Measurements from ENCODE around the gene LIMCH1. TPM values are rescaled to one million over a fixed set of nuclear protein-coding genes. Genes with fewer than 3 reads are reported as not detected.

The LIMCH1 gene
- total RNA-seq, 1 experiment from 2014 or later = 19.7 TPM

GRCh38 chr4:41638203-41638602 lies 100.2 kb downstream of the LIMCH1 start:
- Histone ChIP-seq H3K79me2 (ENCODE audit: low read length) (no peaks in the 10 kb centered on the region), H3K9me2 (replicated peaks; ENCODE audit: low read length) (no peaks in the 10 kb centered on the region), H3K4me2 (ENCODE audit: low read length) (no peak overlapping the region), H2AFZ (ENCODE audit: low read length) (no peak overlapping the region), H3K27me3 (ENCODE audit: low read length) (no peaks in the 10 kb centered on the region), H3K4me1 (ENCODE audit: insufficient read depth, low read length) (no peaks in the 10 kb centered on the region), H4K20me1 (ENCODE audit: low read length) (no peaks in the 10 kb centered on the region), H3K9ac (ENCODE audit: low read length) (no peak overlapping the region), H3K27ac (ENCODE audit: low read length) (no peak overlapping the region), H3K9me3 (ENCODE audit: low read length) (no peaks in the 10 kb centered on the region), H3F3A (ENCODE audit: low read length, unreplicated experiment) (no peaks in the 10 kb centered on the region), H3K36me3 (ENCODE audit: low read depth, low read length) (no peaks in the 10 kb centered on the region), H3K4me3 (ENCODE audit: low read length) (no peak overlapping the region)
- ChIA-PET CTCF (no interaction called here), POLR2A (ENCODE audit: unreplicated experiment) (no interaction called here)
- no peak for TF ChIP-seq EZH2 (IDR thresholded peaks at IDR 0.05; ENCODE audit: low read length, unreplicated experiment)
- TF ChIP-seq, protein P1, sequence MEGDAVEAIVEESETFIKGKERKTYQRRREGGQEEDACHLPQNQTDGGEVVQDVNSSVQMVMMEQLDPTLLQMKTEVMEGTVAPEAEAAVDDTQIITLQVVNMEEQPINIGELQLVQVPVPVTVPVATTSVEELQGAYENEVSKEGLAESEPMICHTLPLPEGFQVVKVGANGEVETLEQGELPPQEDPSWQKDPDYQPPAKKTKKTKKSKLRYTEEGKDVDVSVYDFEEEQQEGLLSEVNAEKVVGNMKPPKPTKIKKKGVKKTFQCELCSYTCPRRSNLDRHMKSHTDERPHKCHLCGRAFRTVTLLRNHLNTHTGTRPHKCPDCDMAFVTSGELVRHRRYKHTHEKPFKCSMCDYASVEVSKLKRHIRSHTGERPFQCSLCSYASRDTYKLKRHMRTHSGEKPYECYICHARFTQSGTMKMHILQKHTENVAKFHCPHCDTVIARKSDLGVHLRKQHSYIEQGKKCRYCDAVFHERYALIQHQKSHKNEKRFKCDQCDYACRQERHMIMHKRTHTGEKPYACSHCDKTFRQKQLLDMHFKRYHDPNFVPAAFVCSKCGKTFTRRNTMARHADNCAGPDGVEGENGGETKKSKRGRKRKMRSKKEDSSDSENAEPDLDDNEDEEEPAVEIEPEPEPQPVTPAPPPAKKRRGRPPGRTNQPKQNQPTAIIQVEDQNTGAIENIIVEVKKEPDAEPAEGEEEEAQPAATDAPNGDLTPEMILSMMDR (conservative IDR thresholded peaks at IDR 0.05; ENCODE audit: low read depth, low read length) = no peak
- no peak for TF ChIP-seq EZH2phosphoT487 (IDR thresholded peaks at IDR 0.05; ENCODE audit: borderline replicate concordance, low read length)
- no peak for ATAC-seq
- no TSS peak for BruUV-seq (replicated peaks)
- intact Hi-C loops (cut with micrococcal nuclease) = no loop called here
- DNase-seq = no peak

GRCh38 chr4:41638866-41639265 lies 100.9 kb downstream of the LIMCH1 start:
- ChIA-PET CTCF (no interaction called here), POLR2A (ENCODE audit: unreplicated experiment) (no interaction called here)
- Histone ChIP-seq H3K9me2 (replicated peaks; ENCODE audit: low read length) (no peaks in the 10 kb centered on the region), H3K27ac (ENCODE audit: low read length) (no peak overlapping the region), H3K9me3 (ENCODE audit: low read length) (no peaks in the 10 kb centered on the region), H4K20me1 (ENCODE audit: low read length) (no peaks in the 10 kb centered on the region), H3K36me3 (ENCODE audit: low read depth, low read length) (no peaks in the 10 kb centered on the region), H3K4me1 (ENCODE audit: insufficient read depth, low read length) (no peaks in the 10 kb centered on the region), H3K4me3 (ENCODE audit: low read length) (no peak overlapping the region), H2AFZ (ENCODE audit: low read length) (no peak overlapping the region), H3K4me2 (ENCODE audit: low read length) (no peak overlapping the region), H3K27me3 (ENCODE audit: low read length) (no peaks in the 10 kb centered on the region), H3K79me2 (ENCODE audit: low read length) (no peaks in the 10 kb centered on the region), H3F3A (ENCODE audit: low read length, unreplicated experiment) (no peaks in the 10 kb centered on the region), H3K9ac (ENCODE audit: low read length) (no peak overlapping the region)
- TF ChIP-seq, protein P1 (conservative IDR thresholded peaks at IDR 0.05; ENCODE audit: low read depth, low read length) = no peak
- TF ChIP-seq EZH2phosphoT487 (IDR thresholded peaks at IDR 0.05; ENCODE audit: borderline replicate concordance, low read length) (no peak), EZH2 (IDR thresholded peaks at IDR 0.05; ENCODE audit: low read length, unreplicated experiment) (no peak)
- no peak for DNase-seq
- no peak for ATAC-seq
- no TSS peak for BruUV-seq (replicated peaks)
- intact Hi-C loops (cut with micrococcal nuclease) = no loop called here

DNA sequence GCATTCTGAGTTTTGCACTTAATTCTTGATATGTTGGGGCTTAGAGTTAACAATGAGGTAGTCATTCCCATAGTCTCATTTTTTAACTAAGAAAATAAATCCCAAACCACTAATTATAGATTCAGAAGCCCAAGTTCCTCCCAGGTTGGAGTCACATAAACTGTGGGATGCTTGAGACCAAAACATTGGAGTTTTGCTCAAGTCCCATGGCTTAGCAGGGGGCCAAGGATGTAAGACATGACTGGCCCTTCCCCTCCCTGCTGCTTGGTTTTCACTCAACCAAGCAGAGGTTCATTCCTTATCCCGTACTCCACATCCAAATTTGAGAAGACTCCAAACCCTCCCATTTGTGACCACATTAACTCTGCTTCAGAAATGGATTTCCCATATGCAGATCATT lies 101.3 kb downstream of the LIMCH1 start:
- ATAC-seq = no peak
- BruUV-seq (replicated peaks) = no TSS peak

More for the DNA sequence above, 101.3 kb downstream of the LIMCH1 start:
- DNase-seq = no peak
- no peaks in the 10 kb centered on the region for H4K20me1 ChIP-seq (ENCODE audit: low read length)
- no peaks in the 10 kb centered on the region for H3F3A ChIP-seq (ENCODE audit: low read length, unreplicated experiment)
- POLR2A ChIA-PET (ENCODE audit: unreplicated experiment) = no interaction called here
- no peaks in the 10 kb centered on the region for H3K4me1 ChIP-seq (ENCODE audit: insufficient read depth, low read length)
- no peak overlapping the region for H3K4me2 ChIP-seq (ENCODE audit: low read length)
- no peaks in the 10 kb centered on the region for H3K9me2 ChIP-seq (replicated peaks; ENCODE audit: low read length)
- H3K27ac ChIP-seq (ENCODE audit: low read length) = no peak overlapping the region
- H3K4me3 ChIP-seq (ENCODE audit: low read length) = no peak overlapping the region
- H3K79me2 ChIP-seq (ENCODE audit: low read length) = no peaks in the 10 kb centered on the region
- H3K9me3 ChIP-seq (ENCODE audit: low read length) = no peaks in the 10 kb centered on the region
- CTCF ChIA-PET = no interaction called here
- no peak overlapping the region for H3K9ac ChIP-seq (ENCODE audit: low read length)
- no peaks in the 10 kb centered on the region for H3K36me3 ChIP-seq (ENCODE audit: low read depth, low read length)
- intact Hi-C loops (cut with micrococcal nuclease) = no loop called here
- TF ChIP-seq EZH2phosphoT487 (IDR thresholded peaks at IDR 0.05; ENCODE audit: borderline replicate concordance, low read length) (no peak), EZH2 (IDR thresholded peaks at IDR 0.05; ENCODE audit: low read length, unreplicated experiment) (no peak)
- H3K27me3 ChIP-seq (ENCODE audit: low read length) = no peaks in the 10 kb centered on the region
- no peak overlapping the region for H2AFZ ChIP-seq (ENCODE audit: low read length)

Measured in PC-3 (cell line).